Sigmoid colon (tissue), 4 donors: Measurements from ENCODE around the gene ALDOB.
"Not testable (repeated sequence)": the region's sequence is repeated elsewhere in the genome, so short reads cannot be mapped to it uniquely, and the experiment has no call there.

ENCODE experiments used
- POLR2AphosphoS5 ChIP-seq, 4 donors: sonication (generic); formaldehyde crosslinking; IDR thresholded peaks; one replicate each; pipeline ENCODE4 v1.6.1; 2017; ENCODE audit warnings: antibody characterized with exemption in 4 of 4
- TF ChIP-seq, protein P1 (sequence below), 4 experiments: fragments of 450-650 bp in 3 of 4; fragments of 200-600 bp in 1 of 4; IDR thresholded peaks; one replicate each; pipeline ENCODE4 v1.5.1; 2016 to 2019; ENCODE audit warnings: antibody characterized with exemption in 4 of 4, mild to moderate bottlenecking in 3 of 4, moderate library complexity in 2 of 4

DNA sequence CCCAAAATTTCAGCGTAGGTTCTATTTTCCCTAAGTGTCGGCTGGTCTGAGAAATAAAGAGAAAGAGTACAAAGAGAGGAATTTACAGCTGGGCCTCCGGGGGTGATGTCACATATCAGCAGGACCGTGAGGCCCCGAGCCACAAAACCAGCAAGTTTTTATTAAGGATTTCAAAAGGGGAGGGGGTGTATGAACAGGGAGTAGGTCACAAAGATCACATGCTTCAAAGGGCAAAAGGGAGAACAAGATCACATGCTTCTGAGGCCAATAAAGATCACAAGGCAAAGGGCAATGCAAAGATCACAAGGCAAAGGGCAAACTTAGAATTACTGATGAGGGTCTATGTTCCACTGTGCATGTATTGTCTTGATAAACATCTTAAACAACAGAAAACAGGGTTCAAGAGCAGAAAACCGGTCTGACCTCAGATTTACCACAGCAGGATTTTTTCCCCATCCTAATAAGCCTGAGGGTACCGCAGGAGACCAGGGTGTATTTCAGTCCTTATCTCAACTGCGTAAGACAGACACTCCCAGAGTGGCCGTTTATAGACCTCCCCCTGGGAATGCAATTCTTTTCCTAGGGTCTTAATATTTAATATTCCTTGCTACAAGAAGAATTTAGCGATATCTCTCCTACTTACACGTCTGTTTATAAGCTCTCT, 50.6 kb downstream of the ALDOB start, which contains the start of gene BAAT:
- TF ChIP-seq, protein P1, sequence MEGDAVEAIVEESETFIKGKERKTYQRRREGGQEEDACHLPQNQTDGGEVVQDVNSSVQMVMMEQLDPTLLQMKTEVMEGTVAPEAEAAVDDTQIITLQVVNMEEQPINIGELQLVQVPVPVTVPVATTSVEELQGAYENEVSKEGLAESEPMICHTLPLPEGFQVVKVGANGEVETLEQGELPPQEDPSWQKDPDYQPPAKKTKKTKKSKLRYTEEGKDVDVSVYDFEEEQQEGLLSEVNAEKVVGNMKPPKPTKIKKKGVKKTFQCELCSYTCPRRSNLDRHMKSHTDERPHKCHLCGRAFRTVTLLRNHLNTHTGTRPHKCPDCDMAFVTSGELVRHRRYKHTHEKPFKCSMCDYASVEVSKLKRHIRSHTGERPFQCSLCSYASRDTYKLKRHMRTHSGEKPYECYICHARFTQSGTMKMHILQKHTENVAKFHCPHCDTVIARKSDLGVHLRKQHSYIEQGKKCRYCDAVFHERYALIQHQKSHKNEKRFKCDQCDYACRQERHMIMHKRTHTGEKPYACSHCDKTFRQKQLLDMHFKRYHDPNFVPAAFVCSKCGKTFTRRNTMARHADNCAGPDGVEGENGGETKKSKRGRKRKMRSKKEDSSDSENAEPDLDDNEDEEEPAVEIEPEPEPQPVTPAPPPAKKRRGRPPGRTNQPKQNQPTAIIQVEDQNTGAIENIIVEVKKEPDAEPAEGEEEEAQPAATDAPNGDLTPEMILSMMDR (IDR thresholded peaks at IDR 0.05), result not testable (repeated sequence)
- not testable (repeated sequence) for TF ChIP-seq POLR2AphosphoS5 (IDR thresholded peaks at IDR 0.05)
